Esophagus squamous epithelium (tissue), 5 donors: ENCODE results near the gene FAM222A. TPM values are rescaled to one million over a fixed set of nuclear protein-coding genes. Genes with fewer than 3 reads are reported as not detected.

ENCODE experiments used
- DNase-seq: peaks from one replicate; lab custom pipeline; 2025; lab: John Stamatoyannopoulos, UW
- H3K27ac ChIP-seq, 4 donors: fragments of 200-600 bp; sonication (generic); one replicate each; pipeline ENCODE4 v1.5.1; 2016 to 2019; ENCODE audit warnings: mild to moderate bottlenecking in 1 of 4
- H3K27me3 ChIP-seq, 4 donors: fragments of 200-600 bp; sonication (generic); 1 replicate in 3 of 4; 2 replicates in 1 of 4; pipeline versions ENCODE4 v1.5.1 to v1.6.0; 2017 to 2021; ENCODE audit warnings: antibody characterized with exemption in 1 of 4
- H3K36me3 ChIP-seq, 3 donors: fragments of 200-600 bp; sonication (generic); one replicate each; pipeline ENCODE4 v1.5.1; 2016 to 2019
- H3K4me1 ChIP-seq, 3 donors: fragments of 200-600 bp; sonication (generic); one replicate each; pipeline ENCODE4 v1.5.1; 2017 to 2019
- H3K4me3 ChIP-seq, 4 donors: fragments of 200-600 bp; sonication (generic); 1 replicate in 3 of 4; 2 replicates in 1 of 4; pipeline ENCODE4 v1.5.1; 2016 to 2019; ENCODE audit warnings: mild to moderate bottlenecking in 2 of 4, moderate library complexity in 1 of 4
- H3K9me3 ChIP-seq, 3 donors: fragments of 200-600 bp; sonication (generic); one replicate each; pipeline ENCODE4 v1.5.1; 2016 to 2019
- CTCF ChIP-seq, 6 experiments: fragments of 450-650 bp in 4 of 6; fragments of 200-600 bp in 2 of 6; sonication (generic) in 2 of 6; IDR thresholded peaks; one replicate each; pipeline ENCODE4 v1.5.1; 2016 to 2019; ENCODE audit warnings: antibody characterized with exemption in 6 of 6, mild to moderate bottlenecking in 4 of 6, moderate library complexity in 4 of 6
- POLR2A ChIP-seq, 4 donors: fragments of 450-650 bp; IDR thresholded peaks; one replicate each; pipeline ENCODE4 v1.6.1; 2017; ENCODE audit warnings: antibody characterized with exemption in 4 of 4, mild to moderate bottlenecking in 4 of 4, moderate library complexity in 3 of 4
- WGBS, 2 donors: methylation state at CpG; one replicate each; pipeline ENCODE4 v1.1.5; 2018; 5-methylcytosine and 5-hydroxymethylcytosine counted together
- intact Hi-C: fragments of 100-400 bp; cut with DNase I; formaldehyde crosslinking; loops from one replicate; pipeline ENCODE4 v1.15.0; 2022
- total RNA-seq, 4 donors: library from RNA; depleted of rRNA; stranded (reverse); fragments of >200 nt; gene quantifications; one replicate each; pipeline ENCODE4 v1.1.0, GENCODE V29; 2016
- donor health status: DM: yes; HTN: yes; CAD: no.

The FAM222A gene
- total RNA-seq, 4 donors from 2014 or later: 0.57 to 9.3 (median 5.0) TPM

GRCh38 chr12:109701064-109701463, 12.6 kb upstream of the FAM222A start:
- Histone ChIP-seq H3K27me3 (peaks cover 0 to 12% (median 0%) of the 10 kb centered on the region in 4 donors), H3K4me1 (peaks cover 0 to under 1% (median 0%) of the 10 kb centered on the region in 3 donors), H3K36me3 (no peaks in the 10 kb centered on the region), H3K9me3 (no peaks in the 10 kb centered on the region), H3K27ac (no peak overlapping the region), H3K4me3 (no peak overlapping the region)
- DNase-seq: no peak
- TF ChIP-seq CTCF (IDR thresholded peaks at IDR 0.05) (no peak), POLR2A (IDR thresholded peaks at IDR 0.05) (no peak)
- 20 to 70% methylated on average over 1 to 2 of the region's 6 CpGs for WGBS, 2 donors
- intact Hi-C loops: no loop called here

GRCh38 chr12:109702111-109702841, 11.3 kb upstream of the FAM222A start:
- 79 to 98% methylated on average over 9 of the region's 9 CpGs for WGBS, 2 donors
- TF ChIP-seq CTCF (IDR thresholded peaks at IDR 0.05): no peak

GRCh38 chr12:109703684-109704083, 9.9 kb upstream of the FAM222A start:
- intact Hi-C loops: no loop called here
- 70 to 72% methylated on average over 2 to 6 of the region's 7 CpGs for WGBS, 2 donors

More at GRCh38 chr12:109702111-109702841, 11.3 kb upstream of the FAM222A start:
- Histone ChIP-seq H3K4me3 (no peak overlapping the region), H3K36me3 (no peaks in the 10 kb centered on the region), H3K4me1 (no peaks in the 10 kb centered on the region), H3K9me3 (no peaks in the 10 kb centered on the region), H3K27ac (no peak overlapping the region), H3K27me3 (peaks cover 0 to 23% (median 0%) of the 10 kb centered on the region in 4 donors)
- DNase-seq: no peak
- intact Hi-C loops: no loop called here

GRCh38 chr12:109704371-109705098, 9.1 kb upstream of the FAM222A start:
- Histone ChIP-seq H3K27ac (no peak overlapping the region), H3K4me3 (no peak overlapping the region), H3K4me1 (no peaks in the 10 kb centered on the region), H3K27me3 (peaks cover 0 to 29% (median 0%) of the 10 kb centered on the region in 4 donors), H3K9me3 (no peaks in the 10 kb centered on the region), H3K36me3 (no peaks in the 10 kb centered on the region)
- no peak for DNase-seq
- WGBS, 2 donors: 69 to 80% methylated on average over 4 of the region's 4 CpGs
- intact Hi-C loops: no loop called here
- TF ChIP-seq CTCF (IDR thresholded peaks at IDR 0.05) (no peak), POLR2A (IDR thresholded peaks at IDR 0.05) (no peak)

More at GRCh38 chr12:109703684-109704083, 9.9 kb upstream of the FAM222A start:
- Histone ChIP-seq H3K4me1 (no peaks in the 10 kb centered on the region), H3K27me3 (peaks cover 0 to 24% (median 0%) of the 10 kb centered on the region in 4 donors), H3K36me3 (no peaks in the 10 kb centered on the region), H3K9me3 (no peaks in the 10 kb centered on the region), H3K27ac (no peak overlapping the region), H3K4me3 (no peak overlapping the region)
- TF ChIP-seq CTCF (IDR thresholded peaks at IDR 0.05) (no peak), POLR2A (IDR thresholded peaks at IDR 0.05) (no peak)
- DNase-seq: no peak

- Histone ChIP-seq H3K27ac (no peak overlapping the region), H3K27me3 (peaks cover 0 to 37% (median 0%) of the 10 kb centered on the region in 4 donors), H3K4me1 (no peaks in the 10 kb centered on the region), H3K9me3 (no peaks in the 10 kb centered on the region), H3K36me3 (no peaks in the 10 kb centered on the region), H3K4me3 (no peak overlapping the region)
- TF ChIP-seq CTCF (IDR thresholded peaks at IDR 0.05) (no peak), POLR2A (IDR thresholded peaks at IDR 0.05) (no peak)
- 79 to 82% methylated on average over 4 of the region's 4 CpGs for WGBS, 2 donors
- intact Hi-C loops: no loop called here
- DNase-seq: no peak
These were observed 8.3 kb upstream of the FAM222A start for GRCh38 chr12:109705291-109705690.
